Measurements from ENCODE around the gene C5.

Gene C5

DNA sequence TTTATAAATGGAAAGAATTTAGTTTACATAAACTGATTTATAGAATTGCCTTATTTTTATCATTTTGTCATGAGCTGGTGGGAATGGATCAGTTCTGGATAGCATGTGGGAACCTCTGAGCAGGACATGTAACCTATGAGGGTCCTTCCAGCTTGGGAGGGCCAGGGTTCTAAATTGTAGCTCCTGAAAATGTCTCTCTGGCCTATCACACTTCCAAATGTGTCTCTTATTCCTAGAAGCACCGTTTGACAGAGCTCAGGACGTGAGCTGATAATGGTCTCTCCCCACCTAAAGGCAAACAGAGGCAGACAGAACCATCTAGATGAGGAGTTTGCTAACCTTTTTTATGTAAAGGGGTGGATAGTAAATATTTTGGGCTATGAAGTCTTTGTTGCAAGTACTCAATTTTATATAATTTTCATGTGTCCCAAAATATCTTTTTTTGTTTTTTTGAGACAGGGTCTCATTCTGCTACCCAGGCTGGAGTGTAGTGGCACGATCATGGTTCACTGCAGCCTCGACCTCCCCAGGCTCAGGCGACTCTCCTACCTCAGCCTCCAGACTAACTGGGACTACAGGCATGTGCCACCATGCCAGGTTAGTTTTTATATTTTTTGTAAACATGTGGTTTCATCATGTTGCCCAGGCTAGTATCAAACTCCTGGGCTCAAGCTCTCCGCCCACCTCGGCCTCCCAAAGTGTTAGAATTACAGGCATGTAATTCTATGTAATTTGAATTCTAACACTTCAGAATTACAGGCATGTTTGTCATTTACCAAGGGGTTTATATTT is 127.5 kb downstream of the C5 start:
- no peak for TF ChIP-seq CTCF (conservative IDR thresholded peaks at IDR 0.05; ENCODE audit: low read depth, low read length)
- DNase-seq (ENCODE audit: low read depth): no peak
- no peak overlapping the region for H3K4me3 ChIP-seq (ENCODE audit: low read length)

DNA sequence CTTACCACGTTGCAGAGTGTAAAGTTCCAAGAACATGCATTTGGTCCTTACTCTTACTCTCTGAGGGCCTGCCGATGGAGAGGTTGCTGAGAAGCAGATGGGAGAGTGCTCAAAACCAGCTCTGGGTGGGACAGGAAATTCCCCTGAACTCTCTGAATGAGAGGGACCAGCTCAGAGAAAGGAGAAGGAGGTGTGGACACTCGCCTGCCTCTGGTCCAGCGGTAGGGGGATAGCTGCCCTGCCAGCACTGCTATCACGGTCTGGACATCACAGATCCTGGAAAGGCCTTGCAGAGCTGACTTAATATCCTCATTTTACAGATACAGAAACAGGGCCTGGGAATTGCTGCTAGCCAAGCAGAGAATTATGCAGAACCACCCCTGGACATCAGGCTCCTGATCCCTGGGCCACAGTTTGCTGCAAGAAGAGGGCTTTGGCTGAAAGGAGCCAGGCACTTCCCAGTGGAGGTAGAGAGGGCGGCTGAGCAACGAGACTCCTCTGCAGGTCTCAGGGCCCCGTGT is 128.4 kb downstream of the C5 start:
- no peak overlapping the region for H3K4me3 ChIP-seq (ENCODE audit: low read length)
- no peak for TF ChIP-seq CTCF (conservative IDR thresholded peaks at IDR 0.05; ENCODE audit: low read depth, low read length)
- no peak for DNase-seq (ENCODE audit: low read depth)

GRCh38 chr9:120920806-120921178 is 129.3 kb downstream of the C5 start:
- no peak overlapping the region for H3K4me3 ChIP-seq (ENCODE audit: low read length)
- no peak for TF ChIP-seq CTCF (conservative IDR thresholded peaks at IDR 0.05; ENCODE audit: low read depth, low read length)
- DNase-seq (ENCODE audit: low read depth): no peak

- no peak for DNase-seq (ENCODE audit: low read depth)
- no peak for TF ChIP-seq CTCF (conservative IDR thresholded peaks at IDR 0.05; ENCODE audit: low read depth, low read length)
- H3K4me3 ChIP-seq (ENCODE audit: low read length): no peak overlapping the region
These were observed 130.0 kb downstream of the C5 start for GRCh38 chr9:120919843-120920805.

DNA sequence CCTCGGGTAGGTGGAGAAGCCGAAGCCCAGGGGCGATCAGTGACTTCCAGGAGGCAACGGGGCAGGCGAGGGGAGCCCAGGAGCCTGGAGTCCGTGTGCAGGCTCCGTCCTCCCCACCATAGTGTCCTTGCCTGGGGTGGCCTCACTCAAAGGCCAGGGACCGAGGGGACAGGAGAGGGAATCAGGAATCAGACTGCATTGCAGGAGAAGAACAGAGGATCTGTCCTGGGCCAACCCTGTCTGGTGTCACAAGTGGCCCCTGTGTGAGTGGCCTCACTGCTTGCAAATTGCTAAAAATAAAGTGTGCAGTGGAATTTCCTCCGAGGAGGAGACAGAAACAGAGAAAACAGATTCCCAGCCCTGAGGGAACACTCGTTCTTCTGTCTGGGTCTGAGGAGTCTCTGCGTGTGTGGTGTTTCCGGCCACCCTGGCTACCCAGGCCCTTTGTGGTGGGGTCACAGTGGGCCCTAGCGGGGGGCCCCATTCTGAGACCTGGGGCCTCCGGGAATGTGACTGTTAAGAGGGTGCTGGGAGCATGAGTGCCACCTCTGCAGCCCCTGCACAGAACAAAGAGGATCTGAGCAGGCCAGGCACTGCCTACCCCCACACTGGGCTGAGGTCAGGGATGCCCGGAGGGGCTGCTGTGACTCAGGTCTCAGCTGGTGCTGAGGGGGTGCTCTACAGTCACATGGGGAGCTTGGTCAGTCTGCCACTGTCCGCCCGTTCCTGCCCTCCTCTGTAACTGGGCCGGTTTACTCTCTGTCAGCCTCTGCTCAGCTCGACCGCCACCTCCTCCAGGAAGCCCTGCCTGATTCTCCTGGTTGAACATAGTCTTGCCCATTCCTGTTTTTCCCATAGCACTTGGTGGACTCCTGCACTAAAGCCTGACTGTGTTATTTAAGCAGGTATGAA is 130.9 kb downstream of the C5 start:
- H3K4me3 ChIP-seq (ENCODE audit: low read length): no peak overlapping the region
- TF ChIP-seq CTCF (conservative IDR thresholded peaks at IDR 0.05; ENCODE audit: low read depth, low read length): no peak
- DNase-seq (ENCODE audit: low read depth): no peak

GRCh38 chr9:120917929-120918762 is 131.9 kb downstream of the C5 start:
- DNase-seq (ENCODE audit: low read depth): no peak

More at GRCh38 chr9:120917929-120918762, 131.9 kb downstream of the C5 start:
- no peak for TF ChIP-seq CTCF (conservative IDR thresholded peaks at IDR 0.05; ENCODE audit: low read depth, low read length)
- no peak overlapping the region for H3K4me3 ChIP-seq (ENCODE audit: low read length)

Data from retinal pigment epithelial cell (primary cell).